Testis (tissue), 3 donors: ENCODE results near the gene DLG1. TPM values are rescaled to one million over a fixed set of nuclear protein-coding genes. Genes with fewer than 3 reads are reported as not detected.

Experiments used
- DNase-seq: peaks from one replicate; pipeline ENCODE4 v3.0.0-alpha.2; 2019
- H3K27ac ChIP-seq, 2 donors: fragments of 200-600 bp; sonication (generic); one replicate each; pipeline ENCODE4 v1.5.1; 2019
- H3K27me3 ChIP-seq: fragments of 200-600 bp; sonication (generic); one replicate; pipeline ENCODE4 v1.5.1; 2019
- H3K36me3 ChIP-seq: fragments of 200-600 bp; sonication (generic); one replicate; pipeline ENCODE4 v1.5.1; 2017; ENCODE audit warnings: low read depth; ENCODE audit errors: missing control alignments
- H3K4me1 ChIP-seq: fragments of 200-600 bp; sonication (generic); one replicate; pipeline ENCODE4 v1.5.1; 2019
- H3K4me3 ChIP-seq, 2 donors: fragments of 200-600 bp; sonication (generic); one replicate each; pipeline ENCODE4 v1.5.1; 2017 to 2019
- H3K9me3 ChIP-seq: fragments of 200-600 bp; sonication (generic); one replicate; pipeline ENCODE4 v1.5.1; 2017
- POLR2A ChIP-seq: fragments of 450-650 bp; IDR thresholded peaks from one replicate; pipeline ENCODE4 v1.6.1; 2017; ENCODE audit warnings: antibody characterized with exemption, mild to moderate bottlenecking, moderate library complexity
- WGBS, 2 donors: methylation state at CpG; one replicate each; pipeline ENCODE4 v1.1.5; 2018; 5-methylcytosine and 5-hydroxymethylcytosine counted together
- intact Hi-C: fragments of 100-400 bp; cut with DNase I; formaldehyde crosslinking; loops from one replicate; pipeline ENCODE4 v1.15.1; 2023; ENCODE audit warnings: low total_unique reads
- polyA plus RNA-seq: library from polyadenylated mRNA; stranded (reverse); fragments of 350-450 nt; fragmentation: Illumina TruSeq; extraction: RNeasy Lipid Tissue Mini Kit (QIAGEN cat#74804); gene quantifications from one replicate; pipeline ENCODE4 v1.2.3, GENCODE V29; 2014; ENCODE audit warnings: low read depth, low replicate concordance; ENCODE audit not compliant: insufficient read depth
- total RNA-seq, 2 donors: library from RNA; depleted of rRNA; stranded (reverse); fragments of >200 nt; gene quantifications; one replicate each; pipeline ENCODE4 v1.2.3, GENCODE V29; 2016
- TF ChIP-seq, protein P1 (sequence below), 3 experiments: fragments of 450-650 bp in 2 of 3; fragments of 200-600 bp in 1 of 3; sonication (generic) in 1 of 3; IDR thresholded peaks; one replicate each; pipeline ENCODE4 v1.5.1; 2016 to 2019; ENCODE audit warnings: antibody characterized with exemption in 3 of 3, mild to moderate bottlenecking in 2 of 3, moderate library complexity in 1 of 3

The DLG1 gene
- total and polyA plus RNA-seq, 3 donors from 2014 or later, result 37.4 to 99.4 (median 99.3) TPM

- Histone ChIP-seq H3K9me3 (no peaks in the 10 kb centered on the region), H3K36me3 (no peaks in the 10 kb centered on the region), H3K27ac (no peak overlapping the region), H3K27me3 (no peaks in the 10 kb centered on the region), H3K4me1 (no peaks in the 10 kb centered on the region), H3K4me3 (no peak overlapping the region)
- 95 to 96% methylated on average over 4 of the region's 4 CpGs for WGBS, 2 donors
- TF ChIP-seq, protein P1, sequence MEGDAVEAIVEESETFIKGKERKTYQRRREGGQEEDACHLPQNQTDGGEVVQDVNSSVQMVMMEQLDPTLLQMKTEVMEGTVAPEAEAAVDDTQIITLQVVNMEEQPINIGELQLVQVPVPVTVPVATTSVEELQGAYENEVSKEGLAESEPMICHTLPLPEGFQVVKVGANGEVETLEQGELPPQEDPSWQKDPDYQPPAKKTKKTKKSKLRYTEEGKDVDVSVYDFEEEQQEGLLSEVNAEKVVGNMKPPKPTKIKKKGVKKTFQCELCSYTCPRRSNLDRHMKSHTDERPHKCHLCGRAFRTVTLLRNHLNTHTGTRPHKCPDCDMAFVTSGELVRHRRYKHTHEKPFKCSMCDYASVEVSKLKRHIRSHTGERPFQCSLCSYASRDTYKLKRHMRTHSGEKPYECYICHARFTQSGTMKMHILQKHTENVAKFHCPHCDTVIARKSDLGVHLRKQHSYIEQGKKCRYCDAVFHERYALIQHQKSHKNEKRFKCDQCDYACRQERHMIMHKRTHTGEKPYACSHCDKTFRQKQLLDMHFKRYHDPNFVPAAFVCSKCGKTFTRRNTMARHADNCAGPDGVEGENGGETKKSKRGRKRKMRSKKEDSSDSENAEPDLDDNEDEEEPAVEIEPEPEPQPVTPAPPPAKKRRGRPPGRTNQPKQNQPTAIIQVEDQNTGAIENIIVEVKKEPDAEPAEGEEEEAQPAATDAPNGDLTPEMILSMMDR (IDR thresholded peaks at IDR 0.05), result no peak
- no peak for TF ChIP-seq POLR2A
- intact Hi-C loops, result no loop called here
- no peak for DNase-seq
Observed at GRCh38 chr3:197236362-197236761, 62.0 kb downstream of the DLG1 start.

DNA sequence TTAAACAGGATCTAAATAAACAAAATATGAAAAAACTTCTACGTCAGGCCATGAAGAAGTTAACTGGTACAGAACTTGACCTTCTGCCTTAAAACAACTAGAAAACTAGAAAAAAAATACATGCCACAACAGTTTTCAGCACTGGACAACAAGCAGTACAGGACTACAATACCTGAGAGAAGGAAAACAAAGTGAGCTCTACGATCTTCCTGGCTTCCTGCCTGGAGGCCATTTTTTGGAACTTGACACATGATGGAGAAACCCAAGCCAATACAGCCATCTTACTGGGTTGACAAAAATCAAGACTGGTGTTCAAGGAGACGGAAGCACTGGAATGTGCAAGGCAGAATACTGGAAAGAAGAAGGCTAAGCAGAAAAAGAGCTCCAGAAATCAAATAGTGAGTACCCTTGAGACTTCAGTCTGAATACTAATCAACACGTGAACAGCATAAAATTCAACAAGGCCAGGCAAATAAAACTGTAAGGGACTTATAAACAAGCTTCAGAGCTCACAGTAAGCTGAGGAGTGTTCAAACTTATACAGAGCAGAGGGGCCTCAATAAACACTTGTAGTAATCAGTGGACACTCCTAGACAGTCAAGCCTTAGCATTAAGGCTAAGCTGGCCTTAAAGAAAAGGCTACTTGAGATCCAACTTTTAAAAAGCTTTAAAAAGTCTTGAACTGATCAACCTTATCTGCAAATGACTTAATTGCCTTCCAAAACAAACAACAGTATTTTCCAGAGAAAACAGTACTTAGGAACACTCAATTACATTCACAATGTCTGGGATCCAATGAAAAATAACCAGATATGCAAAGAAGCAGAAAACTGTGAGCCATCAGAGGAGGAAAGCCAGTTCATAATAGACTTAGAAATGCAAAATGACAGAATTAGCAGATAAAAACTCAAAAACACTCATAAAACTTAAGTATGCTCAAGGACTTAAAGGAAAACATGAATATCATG, 63.2 kb downstream of the DLG1 start:
- H3K27ac ChIP-seq, result no peak overlapping the region
- TF ChIP-seq POLR2A, result no peak
- TF ChIP-seq, protein P1 (IDR thresholded peaks at IDR 0.05), result no peak
- 58 to 64% methylated on average over 4 of the region's 4 CpGs for WGBS, 2 donors
- no peaks in the 10 kb centered on the region for H3K9me3 ChIP-seq
- intact Hi-C loops, result no loop called here
- DNase-seq, result no peak
- no peak overlapping the region for H3K4me3 ChIP-seq
- H3K36me3 ChIP-seq, result no peaks in the 10 kb centered on the region
- no peaks in the 10 kb centered on the region for H3K4me1 ChIP-seq
- H3K27me3 ChIP-seq, result no peaks in the 10 kb centered on the region

- Histone ChIP-seq H3K36me3 (no peaks in the 10 kb centered on the region), H3K4me3 (no peak overlapping the region), H3K27me3 (no peaks in the 10 kb centered on the region), H3K9me3 (no peaks in the 10 kb centered on the region), H3K27ac (no peak overlapping the region), H3K4me1 (no peaks in the 10 kb centered on the region)
- WGBS, 2 donors, result 96 to 97% methylated on average over 7 of the region's 7 CpGs
- DNase-seq, result no peak
- intact Hi-C loops, result no loop called here
- TF ChIP-seq, protein P1 (IDR thresholded peaks at IDR 0.05), result no peak
- no peak for TF ChIP-seq POLR2A
Observed at GRCh38 chr3:197231321-197231720, 67.1 kb downstream of the DLG1 start.

GRCh38 chr3:197229836-197230235, 68.6 kb downstream of the DLG1 start:
- H3K36me3 ChIP-seq, result no peaks in the 10 kb centered on the region

More at GRCh38 chr3:197229836-197230235, 68.6 kb downstream of the DLG1 start:
- Histone ChIP-seq H3K4me1 (peaks cover 10% of the 10 kb centered on the region), H3K9me3 (no peaks in the 10 kb centered on the region), H3K27me3 (no peaks in the 10 kb centered on the region), H3K27ac (no peak overlapping the region), H3K4me3 (no peak overlapping the region)
- no peak for DNase-seq
- 78 to 82% methylated on average over 3 of the region's 3 CpGs for WGBS, 2 donors
- intact Hi-C loops, result no loop called here
- TF ChIP-seq, protein P1 (IDR thresholded peaks at IDR 0.05), result no peak
- no peak for TF ChIP-seq POLR2A
